Small intestine (tissue), 7 donors: Measurements from ENCODE around the gene ADAMTS2. TPM values are rescaled to one million over a fixed set of nuclear protein-coding genes. Genes with fewer than 3 reads are reported as not detected.

Experiments used
- DNase-seq, 2 donors: peaks; one replicate each; pipeline versions ENCODE4 v3.0.0 to v3.0.0-alpha.2; 2013
- FAIRE-seq: peaks from 2 replicates; lab custom pipeline; 2012; peaks lifted over from hg19 to GRCh38; lab: Jason Lieb, UNC
- H3K27ac ChIP-seq, 3 donors: one replicate each; pipeline ENCODE4 v1.5.1; 2013; ENCODE audit warnings: low read length in 2 of 3, mild to moderate bottlenecking in 2 of 3, control low read depth in 1 of 3, inconsistent platforms in 1 of 3, low read depth in 1 of 3, moderate library complexity in 1 of 3
- H3K27me3 ChIP-seq, 3 donors: one replicate each; pipeline ENCODE4 v1.6.1; 2013; ENCODE audit warnings: low read length in 3 of 3, inconsistent platforms in 1 of 3; ENCODE audit not compliant: control insufficient read depth in 3 of 3, insufficient read depth in 3 of 3
- H3K36me3 ChIP-seq, 3 donors: one replicate each; pipeline ENCODE4 v1.6.1; 2013; ENCODE audit warnings: low read length in 3 of 3, inconsistent platforms in 1 of 3, low read depth in 1 of 3, mild to moderate bottlenecking in 1 of 3, moderate library complexity in 1 of 3; ENCODE audit not compliant: control insufficient read depth in 3 of 3, insufficient read depth in 2 of 3
- H3K4me1 ChIP-seq, 3 donors: one replicate each; pipeline ENCODE4 v1.6.1; 2013; ENCODE audit warnings: low read length in 2 of 3, inconsistent platforms in 1 of 3, low read depth in 1 of 3, mild to moderate bottlenecking in 1 of 3, moderate library complexity in 1 of 3; ENCODE audit not compliant: control insufficient read depth in 3 of 3, insufficient read depth in 2 of 3
- H3K4me3 ChIP-seq, 3 donors: one replicate each; pipeline ENCODE4 v1.5.1; 2013; ENCODE audit warnings: low read length in 3 of 3, control low read depth in 1 of 3, inconsistent platforms in 1 of 3, low read depth in 1 of 3, mild to moderate bottlenecking in 1 of 3, moderate library complexity in 1 of 3
- H3K9me3 ChIP-seq, 2 donors: one replicate each; pipeline ENCODE4 v1.6.1; 2013; ENCODE audit warnings: low read depth in 1 of 2, low read length in 1 of 2; ENCODE audit not compliant: control insufficient read depth in 2 of 2, insufficient read depth in 1 of 2
- WGBS, 3 donors: extraction: QIAGEN DNeasy Blood & Tissue Kit; methylation state at CpG; one replicate each; pipeline ENCODE4 v1.1.7; 2013; 5-methylcytosine and 5-hydroxymethylcytosine counted together
- polyA plus RNA-seq, 4 donors: library from polyadenylated mRNA; stranded (reverse) in 3 of 4; unstranded in 1 of 4; fragments of 200-250 nt in 3 of 4; fragments of 120-200 nt in 1 of 4; gene quantifications; one replicate each; pipeline versions ENCODE4 v1.2.1 to v1.2.3, GENCODE V29; 2013
- donor health status: healthy with polysubstance abuse.
- donor health status: control.
- donor health status: control.
- donor health status: Bipolar disorder and iron deficiency.
- donor health status: healthy.

ADAMTS2 gene
- polyA plus RNA-seq, 4 donors: 0.22 to 6.3 (median 2.4) TPM

DNA sequence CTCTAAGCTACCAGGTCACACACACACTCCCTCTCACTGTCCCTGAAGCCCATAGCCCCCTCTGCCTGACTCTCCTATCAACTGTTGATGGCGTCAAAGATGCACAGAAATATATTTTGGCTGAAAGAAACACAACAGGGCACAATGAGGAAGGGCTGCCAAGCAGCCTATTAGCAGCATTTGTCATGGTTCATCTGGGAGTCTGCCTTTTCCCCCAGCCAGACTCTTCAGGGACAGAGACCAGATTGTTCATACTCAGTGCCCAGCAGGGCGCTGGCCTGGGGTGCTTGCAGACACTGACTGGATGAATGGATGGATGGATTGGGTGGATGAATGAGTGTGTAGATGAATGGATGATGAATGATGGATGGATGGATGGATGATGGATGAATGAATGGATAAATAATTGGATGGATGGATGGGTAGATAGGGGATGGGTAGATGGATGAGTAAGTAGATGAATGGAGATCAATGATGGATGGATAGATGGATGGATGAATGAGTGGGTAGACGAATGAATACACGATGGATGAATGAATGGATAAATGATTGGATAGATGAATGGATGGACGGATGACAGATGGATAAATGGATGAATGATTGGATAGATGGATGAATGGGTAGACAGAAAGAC, 90.5 kb downstream of the ADAMTS2 start:
- Histone ChIP-seq H3K36me3 (no peaks in the 10 kb centered on the region), H3K9me3 (no peaks in the 10 kb centered on the region), H3K27me3 (no peaks in the 10 kb centered on the region), H3K4me3 (no peak overlapping the region), H3K27ac (no peak overlapping the region), H3K4me1 (no peaks in the 10 kb centered on the region)
- DNase-seq (no peak), FAIRE-seq (no peak)
- WGBS, 3 donors: 83 to 90% (median 90%) methylated on average over 5 of the region's 5 CpGs

- no peaks in the 10 kb centered on the region for H3K27me3 ChIP-seq
- 59 to 75% (median 72%) methylated on average over 5 of the region's 5 CpGs for WGBS, 3 donors
- H3K27ac ChIP-seq: no peak overlapping the region
- H3K36me3 ChIP-seq: no peaks in the 10 kb centered on the region
- no peak overlapping the region for H3K4me3 ChIP-seq
- H3K4me1 ChIP-seq: no peaks in the 10 kb centered on the region
- no peak for FAIRE-seq
- H3K9me3 ChIP-seq: no peaks in the 10 kb centered on the region
- DNase-seq: no peak
Measured at GRCh38 chr5:179253730-179254129, 91.5 kb downstream of the ADAMTS2 start.

DNA sequence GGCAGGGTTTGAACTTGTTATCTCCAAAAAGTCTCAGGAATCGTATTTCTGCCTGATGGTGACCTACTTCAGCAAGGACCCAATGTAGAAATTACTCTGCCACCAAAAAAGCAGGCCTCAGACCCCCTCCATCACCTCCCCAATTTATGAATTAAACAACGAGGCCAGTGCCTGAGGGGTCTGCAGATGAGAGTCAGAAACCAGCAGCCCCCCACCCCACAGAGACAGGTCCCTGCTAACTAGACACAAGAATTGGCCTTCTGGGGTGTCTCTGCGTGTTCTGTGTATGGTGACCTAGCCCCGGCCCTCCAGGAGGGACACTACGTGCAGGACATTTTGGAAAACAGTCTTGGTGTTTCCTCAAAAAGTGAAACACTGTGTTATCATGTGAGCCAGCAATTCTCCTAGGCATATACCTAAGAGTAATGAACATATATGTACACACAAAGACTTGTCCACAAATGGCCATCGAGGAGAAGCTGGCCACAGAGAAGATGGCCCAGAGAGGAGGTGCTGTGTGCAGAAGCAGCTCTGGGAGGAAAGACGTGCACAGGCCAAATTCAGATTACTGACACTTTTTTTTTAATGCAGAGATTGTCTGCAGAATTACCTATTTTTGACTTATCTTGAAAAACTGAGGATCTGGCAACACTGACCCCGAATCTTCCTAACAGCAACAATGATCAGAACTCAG, 93.8 kb downstream of the ADAMTS2 start:
- Histone ChIP-seq H3K4me1 (no peaks in the 10 kb centered on the region), H3K36me3 (no peaks in the 10 kb centered on the region), H3K27me3 (no peaks in the 10 kb centered on the region), H3K9me3 (no peaks in the 10 kb centered on the region), H3K27ac (no peak overlapping the region), H3K4me3 (no peak overlapping the region)
- DNase-seq: no peak
- no peak for FAIRE-seq
- WGBS, 3 donors: 62 to 81% (median 64%) methylated on average over 8 of the region's 8 CpGs

GRCh38 chr5:179250561-179251225, 94.6 kb downstream of the ADAMTS2 start:
- no peak for DNase-seq
- no peak for FAIRE-seq
- Histone ChIP-seq H3K4me3 (no peak overlapping the region), H3K9me3 (no peaks in the 10 kb centered on the region), H3K27me3 (peaks cover 0 to 1% (median 0%) of the 10 kb centered on the region in 3 donors), H3K4me1 (no peaks in the 10 kb centered on the region), H3K36me3 (no peaks in the 10 kb centered on the region), H3K27ac (no peak overlapping the region)
- 87 to 89% (median 89%) methylated on average over 13 of the region's 13 CpGs for WGBS, 3 donors

DNA sequence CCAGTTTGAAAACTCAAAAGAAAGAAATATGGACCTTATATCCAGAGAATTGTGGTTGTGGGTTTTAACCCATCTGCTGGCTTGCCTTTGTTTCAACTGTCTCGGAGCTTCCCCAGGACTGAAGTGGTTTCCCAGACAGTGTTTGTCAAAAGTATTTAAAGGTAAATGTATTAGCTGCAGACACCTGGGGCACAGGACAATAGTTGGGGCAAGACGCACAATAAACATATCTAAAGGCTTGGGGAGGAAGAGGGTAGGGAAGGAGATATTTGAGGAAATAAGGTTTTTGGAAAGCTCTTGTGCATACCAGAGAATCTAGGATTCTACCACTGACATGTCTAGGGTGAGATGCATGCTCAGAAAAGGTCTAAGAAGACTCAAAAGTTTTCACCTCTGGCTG, 99.0 kb downstream of the ADAMTS2 start:
- FAIRE-seq: no peak
- 85 to 96% (median 91%) methylated on average over 2 of the region's 2 CpGs for WGBS, 3 donors
- Histone ChIP-seq H3K27me3 (peaks cover 0 to 1% (median 0%) of the 10 kb centered on the region in 3 donors), H3K4me1 (no peaks in the 10 kb centered on the region), H3K9me3 (no peaks in the 10 kb centered on the region), H3K4me3 (no peak overlapping the region), H3K36me3 (no peaks in the 10 kb centered on the region), H3K27ac (no peak overlapping the region)
- DNase-seq: no peak

GRCh38 chr5:179245031-179245430, 100.2 kb downstream of the ADAMTS2 start:
- Histone ChIP-seq H3K9me3 (no peaks in the 10 kb centered on the region), H3K4me3 (no peak overlapping the region), H3K36me3 (no peaks in the 10 kb centered on the region), H3K27me3 (peaks cover 0 to 1% (median 0%) of the 10 kb centered on the region in 3 donors), H3K27ac (no peak overlapping the region), H3K4me1 (no peaks in the 10 kb centered on the region)
- DNase-seq (no peak), FAIRE-seq (no peak)
- WGBS, 3 donors: 77 to 89% (median 84%) methylated on average over 4 of the region's 4 CpGs

GRCh38 chr5:179244044-179244443, 101.2 kb downstream of the ADAMTS2 start:
- H3K27ac ChIP-seq: no peak overlapping the region
- no peaks in the 10 kb centered on the region for H3K36me3 ChIP-seq
- FAIRE-seq (no peak), DNase-seq (no peak)
- H3K4me3 ChIP-seq: no peak overlapping the region
- H3K9me3 ChIP-seq: no peaks in the 10 kb centered on the region
- 47 to 79% (median 72%) methylated on average over 5 of the region's 5 CpGs for WGBS, 3 donors
- peaks cover 0 to 1% (median 0%) of the 10 kb centered on the region in 3 donors for H3K27me3 ChIP-seq
- no peaks in the 10 kb centered on the region for H3K4me1 ChIP-seq

- DNase-seq: peak; percentile 1 to 8
- H3K4me3 ChIP-seq: no peak overlapping the region
- no peak for FAIRE-seq
- H3K4me1 ChIP-seq: no peaks in the 10 kb centered on the region
- no peaks in the 10 kb centered on the region for H3K9me3 ChIP-seq
- no peaks in the 10 kb centered on the region for H3K36me3 ChIP-seq
- H3K27me3 ChIP-seq: peaks cover 0 to 1% (median 0%) of the 10 kb centered on the region in 3 donors
- WGBS, 3 donors: 33 to 38% (median 36%) methylated on average over 3 of the region's 3 CpGs
- no peak overlapping the region for H3K27ac ChIP-seq
Measured at GRCh38 chr5:179243333-179243732, 101.9 kb downstream of the ADAMTS2 start.
